MCF 10A (cell line): ENCODE data around the gene UNC119B. TPM values are rescaled to one million over a fixed set of nuclear protein-coding genes. Genes with fewer than 3 reads are reported as not detected.
A peak's percentile ranks its signal among the peaks of the same experiment; 100 is the strongest.

Experiments used
- BruUV-seq: library from RNA; stranded (reverse); fragments of 400-500 nt; replicated peaks from 2 replicates; lab custom pipeline; 2021; lab: Mats Ljungman, UMichigan
- CTCF ChIA-PET: fragments of 300-600 bp; sonication (Branson Sonifier 250); formaldehyde crosslinking; extraction: SDS; loops from one replicate; lab custom pipeline; 2021; ENCODE audit warnings: antibody characterized with exemption, inconsistent platforms; lab: Yijun Ruan, JAX
- POLR2A ChIA-PET: fragments of 300-600, 350-650 bp; sonication (Branson Sonifier 250); formaldehyde crosslinking; extraction: SDS; loops from one replicate; lab custom pipeline; 2020; ENCODE audit warnings: antibody characterized with exemption, inconsistent platforms; lab: Yijun Ruan, JAX
- DNase-seq: peaks from one replicate; pipeline ENCODE4 v3.0.0-alpha.2; 2018; ENCODE audit not compliant: unreplicated experiment
- H3K27ac Mint-ChIP-seq: one replicate; pipeline ENCODE4 v1.8.0; 2022; ENCODE audit warnings: mild to moderate bottlenecking, low read depth, mixed read lengths; ENCODE audit not compliant: unreplicated experiment
- H3K27me3 Mint-ChIP-seq: one replicate; pipeline ENCODE4 v1.8.0; 2022; ENCODE audit warnings: mixed read lengths; ENCODE audit not compliant: insufficient read depth, unreplicated experiment
- H3K36me3 Mint-ChIP-seq: one replicate; pipeline ENCODE4 v1.8.0; 2022; ENCODE audit warnings: mild to moderate bottlenecking, moderate library complexity, mixed read lengths; ENCODE audit not compliant: insufficient read depth, unreplicated experiment
- H3K4me1 Mint-ChIP-seq: one replicate; pipeline ENCODE4 v1.8.0; 2022; ENCODE audit warnings: mixed read lengths; ENCODE audit not compliant: insufficient read depth, unreplicated experiment
- H3K4me3 Mint-ChIP-seq: one replicate; pipeline ENCODE4 v1.8.0; 2022; ENCODE audit warnings: mild to moderate bottlenecking, moderate library complexity, mixed read lengths; ENCODE audit not compliant: unreplicated experiment
- H3K9me3 Mint-ChIP-seq: one replicate; pipeline ENCODE4 v1.8.0; 2022; ENCODE audit warnings: mixed read lengths; ENCODE audit not compliant: unreplicated experiment
- intact Hi-C: fragments of 100-400 bp; cut with micrococcal nuclease; formaldehyde crosslinking; loops from 2 replicates; pipeline ENCODE4 v1.14.1; 2022
- total RNA-seq: library from RNA; stranded (reverse); gene quantifications from 2 replicates; pipeline ENCODE4 v1.2.3, GENCODE V29; 2022
- TF ChIP-seq, protein P1 (sequence below): fragments of 200-600 bp; IDR thresholded peaks from one replicate; pipeline ENCODE4 v1.8.0; 2022; ENCODE audit warnings: antibody characterized with exemption, mild to moderate bottlenecking; ENCODE audit not compliant: unreplicated experiment

UNC119B gene
- total RNA-seq, 1 experiment from 2014 or later = 31.0 TPM

DNA sequence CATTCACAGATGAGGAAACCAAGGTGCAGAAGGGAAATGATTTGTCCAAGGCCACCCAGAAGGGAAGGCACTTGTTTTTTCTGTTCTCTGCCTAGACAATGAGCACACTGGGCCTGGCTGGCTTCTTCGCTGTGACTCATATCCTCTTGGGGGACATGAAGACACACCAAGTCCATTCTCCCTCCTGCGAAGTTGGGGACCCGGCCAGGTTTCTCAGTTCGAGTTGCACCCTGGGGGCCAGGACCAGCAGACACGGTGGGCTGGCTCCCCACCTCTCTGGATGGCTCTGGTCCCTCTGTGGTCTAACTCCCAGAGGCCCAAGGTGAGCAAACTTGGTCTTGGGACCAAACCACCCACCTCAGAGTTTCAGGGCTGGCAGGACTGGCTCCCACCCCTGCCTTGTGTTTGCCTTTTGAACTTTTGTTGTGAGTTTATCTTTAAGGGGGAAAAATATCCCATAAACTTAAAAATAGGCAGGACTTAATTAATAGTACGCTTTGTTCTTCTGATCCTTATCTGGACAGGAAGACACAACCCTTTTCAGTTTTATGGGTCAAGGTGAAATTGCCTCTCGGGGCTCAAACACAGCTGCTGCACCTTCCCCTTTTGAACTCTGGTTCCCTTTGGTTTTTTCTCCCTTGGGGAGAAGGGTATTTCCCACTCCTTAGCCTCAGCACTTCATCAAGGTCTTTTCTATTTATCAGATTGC, 32.3 kb upstream of the UNC119B start:
- DNase-seq = peak; percentile 71

DNA sequence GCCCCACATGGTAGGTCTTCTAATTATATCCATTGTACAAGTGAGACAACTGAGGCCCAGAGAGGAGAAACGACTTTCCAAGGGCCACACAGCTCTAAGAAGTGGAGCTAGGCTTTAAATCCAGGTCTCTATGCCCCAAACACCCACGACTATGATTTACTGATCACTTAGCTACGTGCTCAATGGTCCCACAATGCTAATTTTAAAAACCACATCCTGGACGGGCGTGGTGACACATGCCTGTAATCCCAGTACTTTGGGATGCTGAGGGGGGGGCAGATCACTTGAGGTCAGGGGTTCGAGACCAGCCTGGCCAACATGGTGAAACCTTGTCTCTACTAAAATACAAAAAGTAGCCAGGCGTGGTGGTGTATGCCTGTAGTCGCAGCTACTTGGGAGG, 31.7 kb upstream of the UNC119B start:
- no peaks in the 10 kb centered on the region for H3K9me3 Mint-ChIP-seq
- no TSS peak for BruUV-seq
- peak; percentile 1 for DNase-seq
- TF ChIP-seq, protein P1, sequence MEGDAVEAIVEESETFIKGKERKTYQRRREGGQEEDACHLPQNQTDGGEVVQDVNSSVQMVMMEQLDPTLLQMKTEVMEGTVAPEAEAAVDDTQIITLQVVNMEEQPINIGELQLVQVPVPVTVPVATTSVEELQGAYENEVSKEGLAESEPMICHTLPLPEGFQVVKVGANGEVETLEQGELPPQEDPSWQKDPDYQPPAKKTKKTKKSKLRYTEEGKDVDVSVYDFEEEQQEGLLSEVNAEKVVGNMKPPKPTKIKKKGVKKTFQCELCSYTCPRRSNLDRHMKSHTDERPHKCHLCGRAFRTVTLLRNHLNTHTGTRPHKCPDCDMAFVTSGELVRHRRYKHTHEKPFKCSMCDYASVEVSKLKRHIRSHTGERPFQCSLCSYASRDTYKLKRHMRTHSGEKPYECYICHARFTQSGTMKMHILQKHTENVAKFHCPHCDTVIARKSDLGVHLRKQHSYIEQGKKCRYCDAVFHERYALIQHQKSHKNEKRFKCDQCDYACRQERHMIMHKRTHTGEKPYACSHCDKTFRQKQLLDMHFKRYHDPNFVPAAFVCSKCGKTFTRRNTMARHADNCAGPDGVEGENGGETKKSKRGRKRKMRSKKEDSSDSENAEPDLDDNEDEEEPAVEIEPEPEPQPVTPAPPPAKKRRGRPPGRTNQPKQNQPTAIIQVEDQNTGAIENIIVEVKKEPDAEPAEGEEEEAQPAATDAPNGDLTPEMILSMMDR = no peak
- H3K4me3 Mint-ChIP-seq = no peak overlapping the region
- no peak overlapping the region for H3K27ac Mint-ChIP-seq
- POLR2A ChIA-PET = interaction anchor here (1.0 kb wide), 1 partner anchor 97 kb away, joined by 3 read pairs; the partner anchor contains the start of gene POP5
- H3K27me3 Mint-ChIP-seq = no peaks in the 10 kb centered on the region
- H3K4me1 Mint-ChIP-seq = no peaks in the 10 kb centered on the region
- H3K36me3 Mint-ChIP-seq = no peaks in the 10 kb centered on the region
- CTCF ChIA-PET = interaction anchor here (0.9 to 1.0 kb wide), 2 partner anchors 29 to 31 kb away, joined by 3 to 5 read pairs; no protein-coding TSS in a partner anchor
- intact Hi-C loops = no loop called here

More for the DNA sequence above, 32.3 kb upstream of the UNC119B start:
- no TSS peak for BruUV-seq
- no peaks in the 10 kb centered on the region for H3K9me3 Mint-ChIP-seq
- H3K27ac Mint-ChIP-seq = no peak overlapping the region
- TF ChIP-seq, protein P1 = no peak
- CTCF ChIA-PET = interaction anchor here (0.6 to 1.0 kb wide), 2 partner anchors 18 to 29 kb away, joined by 3 to 5 read pairs; no protein-coding TSS in a partner anchor
- no peaks in the 10 kb centered on the region for H3K27me3 Mint-ChIP-seq
- intact Hi-C loops = no loop called here
- POLR2A ChIA-PET = interaction anchor here (1.0 kb wide), 1 partner anchor 96 kb away, joined by 3 read pairs; the partner anchor contains the start of gene POP5
- H3K36me3 Mint-ChIP-seq = no peaks in the 10 kb centered on the region
- no peak overlapping the region for H3K4me3 Mint-ChIP-seq
- no peaks in the 10 kb centered on the region for H3K4me1 Mint-ChIP-seq

DNA sequence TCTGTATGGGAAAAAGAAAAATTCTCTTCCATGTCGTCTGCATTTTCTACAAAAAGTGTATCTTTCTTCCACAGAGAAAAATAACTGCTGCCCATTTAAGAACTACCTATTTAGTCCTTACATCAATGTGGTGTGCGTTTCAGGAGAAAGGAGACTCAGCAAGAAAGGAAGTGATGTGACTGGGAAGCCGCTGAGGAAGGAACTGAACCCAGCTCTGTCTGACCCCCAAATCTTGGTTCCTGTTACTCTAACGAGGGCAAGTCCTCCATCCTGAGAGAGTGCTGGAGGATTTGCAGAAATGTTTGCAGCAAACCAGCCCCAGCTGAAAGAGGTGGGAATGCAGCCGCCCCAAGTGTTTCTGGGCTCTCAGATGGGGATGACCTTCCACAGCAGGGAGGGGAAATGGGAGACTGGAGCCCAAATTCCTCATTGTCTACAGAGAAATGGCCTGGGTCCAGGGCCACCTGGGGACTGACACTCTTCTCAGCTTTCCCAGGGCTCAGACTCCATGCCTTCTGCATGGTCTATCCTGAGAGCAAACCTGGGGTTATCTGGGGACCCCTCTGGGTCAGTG, 30.0 kb upstream of the UNC119B start:
- intact Hi-C loops = no loop called here
- DNase-seq = no peak
- no peak overlapping the region for H3K4me3 Mint-ChIP-seq
- CTCF ChIA-PET = interaction anchor here (0.8 kb wide), 1 partner anchor 38 kb away, joined by 3 read pairs; no protein-coding TSS in a partner anchor
- H3K27me3 Mint-ChIP-seq = no peaks in the 10 kb centered on the region
- POLR2A ChIA-PET = no interaction called here
- peaks cover 9% of the 10 kb centered on the region for H3K4me1 Mint-ChIP-seq
- TF ChIP-seq, protein P1 = no peak
- H3K36me3 Mint-ChIP-seq = no peaks in the 10 kb centered on the region
- BruUV-seq = no TSS peak
- H3K9me3 Mint-ChIP-seq = no peaks in the 10 kb centered on the region
- no peak overlapping the region for H3K27ac Mint-ChIP-seq

DNA sequence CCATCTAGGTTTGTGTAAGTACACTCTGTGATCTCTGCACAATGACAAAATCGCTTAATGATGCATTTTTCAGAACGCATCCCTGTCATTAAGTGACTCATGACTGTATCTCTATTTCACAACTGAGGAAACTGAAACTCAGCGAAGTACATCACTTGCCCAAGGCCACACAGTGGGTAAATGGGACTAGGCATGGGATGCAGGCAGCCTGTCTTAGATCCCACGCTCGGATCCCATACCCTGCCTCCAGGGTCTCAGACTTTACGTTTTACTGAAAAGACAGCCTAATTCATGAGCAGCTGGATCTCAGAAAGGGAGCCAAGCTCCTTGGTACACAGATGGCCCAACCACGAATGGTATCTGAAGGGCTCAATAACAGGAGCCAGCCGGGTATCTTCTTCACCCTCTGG, 25.7 kb upstream of the UNC119B start:
- intact Hi-C loops = no loop called here

More for the DNA sequence above, 25.7 kb upstream of the UNC119B start:
- ChIA-PET POLR2A (no interaction called here), CTCF (interaction anchor here (1.3 to 1.7 kb wide), 2 partner anchors 10 to 35 kb away, joined by 3 to 6 read pairs; no protein-coding TSS in a partner anchor)
- BruUV-seq = no TSS peak
- Mint-ChIP-seq H3K36me3 (no peaks in the 10 kb centered on the region), H3K4me1 (peaks cover 25% of the 10 kb centered on the region), H3K4me3 (no peak overlapping the region), H3K27me3 (no peaks in the 10 kb centered on the region), H3K27ac (peak overlapping the region; percentile 16), H3K9me3 (no peaks in the 10 kb centered on the region)
- peak; percentile 81 for DNase-seq
- TF ChIP-seq, protein P1 = no peak
